ENCODE data around the gene ZBTB40.

DNA sequence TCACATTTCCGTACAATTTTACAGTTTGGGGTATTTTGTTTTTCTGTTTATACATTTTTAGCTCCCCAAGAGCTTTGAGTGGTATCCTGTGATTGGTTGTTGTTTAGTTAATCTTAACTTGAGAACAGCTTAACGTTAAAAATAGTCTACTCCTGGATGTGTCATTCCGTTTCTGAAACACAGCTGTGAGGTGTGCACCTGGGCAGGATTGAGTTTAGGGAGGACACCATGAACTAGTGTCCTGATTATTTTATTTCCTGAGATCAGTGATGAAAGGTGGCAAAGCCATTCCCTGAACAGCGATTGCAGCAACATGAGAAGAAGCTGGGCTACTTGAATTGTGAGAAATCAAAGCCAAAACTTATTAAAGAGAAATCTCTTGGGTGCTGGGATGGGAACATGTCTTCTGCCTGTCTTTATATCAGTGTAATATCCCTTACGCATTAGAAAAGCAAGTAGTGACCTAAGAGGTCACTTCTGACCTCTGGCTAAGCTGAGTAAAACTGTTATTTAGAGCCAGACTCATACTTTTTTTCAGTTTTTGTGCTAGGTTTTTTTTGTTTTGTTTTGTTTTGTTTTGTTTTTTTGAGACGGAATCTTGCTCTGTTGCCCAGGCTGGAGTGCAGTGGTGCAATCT is 43.4 kb downstream of the ZBTB40 start:
- TF ChIP-seq TAF1 (IDR thresholded peaks at IDR 0.05; ENCODE audit: low read depth, low read length) (no peak), SPI1 (IDR thresholded peaks at IDR 0.05; ENCODE audit: low read depth, low read length) (no peak)

All from GM12891 (cell line).